HT1080 (cell line): ENCODE data around the gene TMEM238L. TPM values are rescaled to one million over a fixed set of nuclear protein-coding genes. Genes with fewer than 3 reads are reported as not detected.
A peak's percentile ranks its signal among the peaks of the same experiment; 100 is the strongest.

Source experiments
- DNase-seq: peaks from one replicate; pipeline ENCODE4 v3.0.0-alpha.2; 2015; ENCODE audit warnings: low read depth
- total RNA-seq: library from RNA; depleted of rRNA; stranded (reverse); fragments of >200 nt; shearing (Covaris generic); gene quantifications from 2 replicates; pipeline ENCODE4 v1.2.3, GENCODE V29; 2014

The TMEM238L gene
- total RNA-seq, 1 experiment from 2014 or later: not detected

DNA sequence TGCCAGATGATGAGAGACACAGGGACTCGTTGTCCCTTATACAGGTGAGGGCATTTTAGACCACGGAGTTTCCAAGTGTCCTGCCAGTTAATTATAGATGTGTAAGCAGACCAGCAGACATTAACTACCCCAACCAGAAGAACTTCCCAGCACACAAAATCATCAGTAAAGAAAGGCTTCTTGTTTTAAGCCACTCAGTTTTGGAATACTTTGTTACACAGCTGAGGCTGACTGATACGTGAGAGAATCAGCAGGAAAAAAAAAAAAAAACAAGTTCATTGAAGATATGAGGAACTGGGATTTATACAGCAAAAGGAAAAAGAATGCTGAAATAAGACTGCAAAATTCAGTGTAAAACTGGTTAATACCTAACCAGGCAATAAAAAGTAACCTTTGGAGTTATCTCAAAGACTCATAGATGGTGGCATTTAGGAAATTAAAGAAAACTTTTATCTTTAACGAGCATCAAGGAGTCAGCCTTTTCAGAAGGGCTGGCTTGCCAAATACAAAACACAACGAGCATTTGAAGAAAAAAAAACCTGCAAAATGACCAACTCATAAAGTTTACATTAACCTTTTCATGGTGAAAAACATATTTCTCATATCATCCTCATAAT, 28.1 kb downstream of the TMEM238L start:
- DNase-seq: no peak

DNA sequence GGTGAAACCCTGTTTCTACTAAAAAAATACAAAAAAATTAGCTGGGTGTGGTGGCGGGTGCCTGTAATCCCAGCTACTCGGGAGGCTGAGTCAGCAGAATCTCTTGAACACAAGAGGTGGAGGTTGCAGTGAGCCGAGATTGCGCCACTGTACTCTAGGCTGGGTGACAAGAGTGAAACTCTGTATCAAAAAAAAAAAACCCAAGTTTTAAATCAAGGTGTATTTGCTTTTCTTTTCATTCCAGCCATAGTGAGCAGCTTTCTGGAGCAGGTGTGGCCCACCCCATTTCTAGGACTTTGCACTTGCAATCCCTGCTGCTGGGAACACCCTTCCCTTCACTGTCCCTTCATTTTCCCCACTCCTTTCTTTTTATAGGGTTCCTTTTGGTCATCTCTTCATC, 28.8 kb downstream of the TMEM238L start:
- no peak for DNase-seq

DNA sequence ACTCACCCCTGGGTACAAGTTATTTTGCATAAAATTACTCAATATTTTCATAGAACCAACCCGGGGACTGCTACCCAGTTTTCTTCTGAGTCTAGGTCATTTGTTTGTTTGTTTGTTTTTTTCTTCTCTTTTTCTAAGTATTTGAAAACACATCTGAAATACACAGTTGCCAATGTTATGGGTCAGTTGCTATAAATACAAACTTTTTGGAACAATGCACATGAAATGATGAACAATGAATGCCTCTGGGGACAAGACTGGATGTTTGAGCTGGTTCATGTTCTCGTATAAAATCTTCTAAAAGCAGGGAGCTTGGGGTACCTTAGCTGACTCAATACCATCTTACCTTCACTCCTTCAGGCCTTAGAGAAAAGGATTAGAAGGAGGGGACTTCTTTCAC, 30.5 kb downstream of the TMEM238L start:
- DNase-seq: no peak

DNA sequence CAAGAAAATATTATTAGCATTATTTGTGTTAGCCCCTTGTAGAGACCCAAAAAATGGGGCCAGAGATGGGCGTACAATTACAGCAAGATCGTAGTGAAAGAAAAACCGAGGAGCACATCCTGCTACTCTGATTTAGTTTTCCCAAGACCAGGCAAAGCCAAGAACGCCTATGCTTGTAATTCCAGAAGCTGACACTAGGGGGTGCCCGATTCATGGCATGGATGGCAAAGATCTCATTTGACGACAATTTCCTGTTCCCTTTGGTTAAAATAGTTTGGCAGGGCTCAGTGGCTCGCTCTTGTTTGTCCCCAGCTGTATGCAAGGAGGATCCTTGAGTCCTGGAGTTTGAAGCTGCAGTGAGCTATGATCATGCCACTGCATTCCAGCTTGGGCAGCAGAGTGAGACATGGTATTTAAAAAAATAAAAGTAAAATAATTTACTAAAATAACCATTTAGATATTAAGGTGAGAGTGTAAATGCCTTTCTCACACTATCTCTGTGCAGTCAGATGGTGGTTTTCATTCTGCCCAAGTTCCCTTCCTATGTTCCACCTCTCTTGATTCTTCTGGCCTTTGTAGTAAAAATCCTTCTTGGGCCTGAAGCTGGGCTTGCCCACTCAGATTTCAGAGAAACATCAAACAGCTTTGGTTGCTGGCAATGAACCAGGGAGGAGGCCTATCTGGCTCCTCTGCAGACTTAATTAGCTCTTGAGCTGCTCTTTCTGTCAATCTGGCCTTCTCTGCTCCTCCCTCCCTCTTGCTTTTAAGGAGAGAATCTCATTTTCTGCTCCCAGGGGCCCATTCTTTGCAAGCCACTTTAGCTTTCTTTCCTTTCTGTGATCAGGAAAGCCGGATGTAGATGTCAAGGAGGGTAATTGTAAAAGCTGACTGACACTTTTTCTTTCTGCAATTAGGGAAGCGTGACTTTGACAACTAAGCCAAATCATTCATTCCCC, 31.2 kb downstream of the TMEM238L start:
- DNase-seq: peak; percentile 53

DNA sequence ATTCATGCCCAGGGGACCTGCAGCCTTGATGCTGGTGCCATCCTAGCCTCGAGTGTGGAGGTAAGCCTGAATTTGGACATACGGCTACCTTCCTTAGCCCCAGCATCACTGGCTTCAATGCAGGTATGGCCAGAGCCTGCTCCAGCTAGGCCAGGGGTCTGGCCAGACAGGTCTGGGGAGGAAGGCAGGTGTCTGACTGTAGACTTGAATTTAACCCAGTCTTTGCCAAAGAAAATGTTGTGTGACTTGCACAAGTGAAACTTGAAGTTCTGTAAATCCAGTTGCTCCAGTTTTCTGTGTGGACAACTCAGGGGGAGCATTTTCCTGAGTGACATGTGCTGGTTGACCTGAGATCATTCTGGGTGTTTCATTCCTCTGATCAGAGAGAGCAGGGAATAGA, 32.8 kb downstream of the TMEM238L start:
- no peak for DNase-seq

DNA sequence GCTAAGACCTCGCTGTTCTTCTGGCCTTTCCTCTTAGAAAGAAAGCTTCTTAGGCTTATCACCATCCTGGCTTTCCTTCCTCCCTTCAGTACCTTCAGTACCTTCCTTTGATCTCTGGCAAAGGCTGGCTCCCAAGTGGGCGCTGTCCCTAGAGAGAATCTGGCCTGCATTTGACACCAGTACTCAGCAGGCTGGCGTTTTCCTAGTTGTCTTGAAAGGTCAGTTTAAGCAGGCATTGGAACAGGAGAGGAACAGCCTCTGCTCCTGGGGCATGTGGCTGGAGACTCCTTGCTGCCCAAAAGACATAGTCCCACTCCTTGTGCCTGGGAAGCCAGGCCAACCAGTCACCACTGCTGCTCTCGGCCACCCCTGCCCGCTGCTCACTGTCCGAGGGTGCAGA, 34.1 kb downstream of the TMEM238L start:
- no peak for DNase-seq

DNA sequence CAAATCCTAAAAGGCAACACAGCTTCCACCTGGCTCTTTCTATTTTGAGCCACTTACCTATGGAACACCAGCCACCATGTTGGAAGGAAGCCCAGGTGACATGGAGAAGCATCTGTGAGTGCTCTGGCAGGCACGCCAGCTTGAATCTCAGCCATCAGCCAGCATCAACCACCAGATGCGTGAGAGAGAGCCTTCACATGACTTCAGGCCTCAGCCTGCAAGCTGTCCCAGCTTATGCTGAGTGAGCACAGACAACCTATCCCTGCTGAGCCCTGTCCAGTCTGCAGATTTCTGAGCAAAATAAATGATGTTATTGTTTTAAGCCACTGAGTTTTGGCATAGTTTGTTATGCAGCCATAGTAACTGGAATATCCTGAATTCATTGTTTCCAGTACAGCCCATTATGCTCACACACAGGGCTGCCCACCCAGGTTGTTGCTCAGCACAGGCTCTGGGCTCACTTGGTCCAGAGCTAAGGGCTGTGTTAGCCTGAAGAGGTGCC, 35.1 kb downstream of the TMEM238L start:
- no peak for DNase-seq

DNA sequence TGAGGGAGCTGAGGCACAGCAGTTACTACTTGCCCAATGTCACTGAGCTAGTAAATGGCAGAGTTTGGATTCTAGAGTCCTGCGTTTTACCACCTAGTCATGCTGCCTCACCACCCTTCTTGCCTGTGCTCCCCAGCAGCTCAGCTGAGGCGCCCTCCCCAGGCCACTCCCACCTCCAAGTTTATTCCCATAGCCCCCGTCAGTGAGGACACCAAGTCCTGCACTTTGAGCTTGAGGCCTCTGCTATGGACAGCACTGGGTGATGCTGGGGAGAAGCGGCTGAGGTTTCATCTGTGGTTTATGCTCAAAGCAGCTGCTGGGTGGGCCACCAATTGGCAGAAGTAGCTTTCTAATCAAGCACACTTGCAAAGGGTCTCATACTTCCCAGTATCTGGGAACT, 36.7 kb downstream of the TMEM238L start:
- no peak for DNase-seq

DNA sequence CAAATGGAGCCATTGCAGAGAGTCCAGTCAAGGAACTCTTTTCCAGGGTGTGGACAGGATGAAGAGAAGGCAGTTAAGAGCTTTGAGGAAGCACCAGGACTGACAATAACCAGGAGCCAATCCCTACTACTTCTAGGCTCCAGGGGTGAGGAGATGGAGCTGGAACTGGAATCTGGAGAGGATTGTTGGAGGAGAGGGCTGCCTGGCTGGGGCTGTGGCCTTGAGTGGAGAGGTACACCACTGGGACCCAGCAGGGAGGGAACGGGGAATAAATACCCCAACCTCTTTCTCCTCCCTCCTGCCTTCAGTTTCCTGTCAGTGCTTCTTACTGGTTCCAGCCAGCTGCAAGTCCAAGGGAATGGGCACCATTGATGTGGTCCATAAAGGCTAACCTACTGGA, 41.9 kb downstream of the TMEM238L start:
- no peak for DNase-seq

DNA sequence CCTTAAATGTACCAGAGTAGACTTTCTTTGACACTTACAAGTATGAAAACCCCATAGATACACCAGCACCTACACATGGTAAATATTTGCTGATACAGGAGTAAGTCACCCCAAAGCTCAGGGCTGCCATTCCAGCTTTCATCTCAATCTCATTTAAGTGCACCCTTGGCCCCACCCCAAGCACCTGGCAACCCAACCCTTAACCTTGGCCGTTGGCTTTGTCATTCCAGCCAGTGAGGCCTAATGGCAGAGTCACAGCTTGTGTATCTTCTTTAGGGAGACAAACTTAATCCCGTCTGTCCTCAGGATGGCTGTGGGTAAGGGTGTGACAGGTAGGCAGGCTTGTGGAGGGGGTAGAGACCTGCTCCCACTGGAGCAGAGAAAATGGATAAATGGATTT, 42.6 kb downstream of the TMEM238L start:
- DNase-seq: no peak

DNA sequence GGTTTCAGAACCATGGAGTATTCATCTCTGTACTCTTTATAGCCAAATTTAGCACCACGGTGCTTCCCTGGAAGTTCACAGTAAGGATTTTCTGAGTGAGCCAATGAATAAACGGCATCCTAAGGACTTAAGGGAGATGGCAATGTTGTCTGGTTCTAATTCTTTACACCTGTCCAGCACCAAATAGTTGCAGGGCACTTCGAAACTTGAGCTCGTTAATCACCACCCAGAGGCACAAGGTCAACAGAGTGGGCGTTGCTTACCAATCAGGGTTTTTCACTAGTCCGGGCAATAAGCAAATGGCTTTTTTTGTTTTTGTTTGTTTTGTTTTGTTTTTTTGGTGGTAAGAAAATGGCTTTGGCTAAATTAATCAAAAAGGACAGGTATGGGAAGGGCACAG, 45.8 kb downstream of the TMEM238L start:
- DNase-seq: no peak

DNA sequence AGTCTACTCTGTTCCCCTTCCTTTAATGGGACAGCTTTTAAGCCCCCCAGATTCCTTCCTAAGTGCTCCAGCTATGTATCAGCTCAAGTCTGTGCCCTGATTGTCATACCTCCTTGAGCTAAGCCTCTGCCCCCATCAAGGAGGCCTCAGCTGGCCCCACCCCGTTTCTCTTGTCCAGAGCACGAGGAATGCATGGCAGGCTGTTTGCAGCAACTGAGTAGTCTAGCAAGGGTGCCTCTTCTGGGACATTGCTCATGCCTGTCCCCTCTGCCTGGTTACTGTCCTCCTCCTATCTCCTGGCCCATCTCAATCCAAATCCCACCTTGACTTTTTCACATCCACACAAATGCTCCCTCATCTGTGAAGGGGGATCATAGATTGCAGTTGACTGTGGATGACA, 46.3 kb downstream of the TMEM238L start:
- DNase-seq: no peak

DNA sequence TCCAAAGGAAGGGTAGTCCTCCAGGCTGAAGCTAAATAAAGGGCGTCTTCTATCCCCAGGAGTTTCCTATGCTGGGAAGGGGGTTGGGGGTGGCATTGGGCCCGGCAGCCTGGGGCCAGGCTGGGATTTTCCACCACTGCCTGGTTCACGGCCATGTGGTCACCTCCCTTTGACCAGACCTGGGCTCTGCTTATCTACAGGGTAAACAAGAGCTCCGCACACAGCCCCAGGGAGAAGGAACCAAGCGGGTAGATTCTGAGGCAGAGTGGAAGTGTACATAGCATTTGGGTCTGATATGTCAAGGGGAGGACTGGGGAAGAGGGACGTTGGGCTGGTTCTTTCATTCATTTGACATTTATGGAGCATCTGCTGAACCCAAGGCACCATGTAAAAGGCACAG, 46.8 kb downstream of the TMEM238L start:
- no peak for DNase-seq

DNA sequence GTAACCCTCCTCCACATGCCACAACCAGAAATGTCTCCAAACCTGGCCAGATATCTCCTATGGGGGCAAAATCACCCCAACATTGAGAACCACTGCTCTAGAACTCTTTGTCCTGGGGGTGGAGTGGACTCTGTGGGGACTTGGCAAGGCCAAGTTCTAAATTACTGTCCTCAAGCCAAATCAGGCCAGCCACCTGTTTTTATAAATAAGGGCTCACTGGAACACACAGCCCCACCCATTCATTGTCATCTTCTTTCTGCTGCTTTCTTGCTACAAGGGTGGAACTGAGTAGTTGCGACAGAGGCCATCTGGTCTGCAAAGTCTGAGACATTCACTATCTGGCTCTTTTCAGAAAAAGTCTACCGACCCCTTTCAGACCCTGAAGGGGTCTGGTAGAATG, 47.3 kb downstream of the TMEM238L start:
- no peak for DNase-seq

DNA sequence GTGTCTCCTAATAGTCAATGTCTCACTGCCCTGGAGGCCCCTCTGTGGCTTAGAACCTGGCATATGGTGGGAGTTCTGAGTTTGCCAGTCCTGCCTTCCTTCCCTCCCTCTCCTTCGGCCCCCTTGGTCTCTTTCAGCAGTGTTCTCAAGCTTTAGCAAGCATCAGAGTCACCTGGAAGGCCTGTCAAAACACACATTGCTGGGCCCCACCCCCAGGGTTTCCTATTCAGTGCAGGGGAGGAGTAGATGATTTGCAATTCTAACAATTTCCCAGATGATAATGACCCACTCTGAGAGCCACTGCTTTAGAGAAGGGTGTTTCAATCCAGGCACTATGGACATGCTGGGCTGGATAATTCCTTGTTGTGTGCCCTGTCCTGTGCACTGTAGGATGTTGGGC, 47.7 kb downstream of the TMEM238L start:
- DNase-seq: no peak

DNA sequence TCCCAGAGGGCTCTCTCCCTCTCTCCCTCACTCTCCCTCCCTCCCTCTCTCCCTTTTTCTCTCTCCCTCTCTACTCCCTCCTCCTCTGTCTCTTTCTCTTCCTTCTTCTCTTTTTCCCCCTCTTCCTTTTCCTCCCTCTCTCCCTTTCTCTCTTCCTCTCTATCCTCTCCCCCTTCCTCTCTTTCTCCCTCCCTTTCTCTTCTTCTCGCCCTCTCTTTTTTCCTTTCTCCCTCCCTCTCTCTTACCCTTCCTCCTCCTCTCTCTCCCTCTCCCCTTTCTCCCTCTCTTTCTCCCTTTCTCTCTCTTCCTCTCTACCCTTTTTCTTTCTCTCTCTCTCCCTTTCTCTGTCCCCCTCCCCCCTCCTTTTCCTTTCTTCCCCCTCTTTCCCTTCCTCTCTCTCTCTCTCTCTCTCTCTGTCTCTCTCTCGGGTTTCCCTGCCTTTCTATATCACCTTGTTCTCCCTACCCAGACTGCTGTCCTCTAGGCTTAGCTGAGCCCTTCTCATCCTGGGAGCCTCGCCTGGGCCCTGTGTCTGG, 48.2 kb downstream of the TMEM238L start:
- no peak for DNase-seq

DNA sequence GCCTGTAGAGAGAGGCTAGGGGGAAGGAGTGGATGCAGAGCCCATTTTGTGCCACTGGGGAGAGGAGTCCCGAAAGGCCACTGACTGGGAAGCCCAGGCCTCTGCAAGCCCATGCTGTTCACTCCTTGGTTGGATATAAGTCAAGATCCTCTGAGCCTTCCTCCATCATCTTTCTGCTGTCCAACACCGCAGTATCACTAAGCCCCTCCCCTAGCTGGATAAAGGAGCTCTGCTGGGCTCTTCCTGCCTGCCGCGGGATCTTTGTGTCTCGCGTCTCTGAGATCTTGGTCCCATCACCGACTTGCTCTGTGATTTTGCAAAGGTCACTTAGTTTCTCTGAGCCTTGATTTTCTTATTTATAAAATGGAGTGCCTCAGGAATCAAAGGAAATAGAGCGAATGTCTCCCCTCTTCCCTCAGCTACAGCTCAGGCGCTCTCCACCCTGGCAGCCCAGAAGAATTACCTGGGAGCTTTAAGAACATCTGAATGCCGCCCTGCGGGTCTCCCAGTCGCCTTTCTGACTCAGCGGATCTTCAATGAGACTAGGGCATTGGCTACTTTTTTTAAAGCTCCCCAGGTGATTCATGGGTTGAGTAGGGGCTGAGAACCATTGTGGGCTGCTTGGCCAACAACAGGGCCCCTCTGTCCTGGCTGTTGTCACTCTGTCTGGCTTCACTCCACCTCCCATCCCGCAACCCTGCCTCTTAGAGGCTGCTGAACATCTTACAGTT, 48.9 kb downstream of the TMEM238L start:
- DNase-seq: no peak

DNA sequence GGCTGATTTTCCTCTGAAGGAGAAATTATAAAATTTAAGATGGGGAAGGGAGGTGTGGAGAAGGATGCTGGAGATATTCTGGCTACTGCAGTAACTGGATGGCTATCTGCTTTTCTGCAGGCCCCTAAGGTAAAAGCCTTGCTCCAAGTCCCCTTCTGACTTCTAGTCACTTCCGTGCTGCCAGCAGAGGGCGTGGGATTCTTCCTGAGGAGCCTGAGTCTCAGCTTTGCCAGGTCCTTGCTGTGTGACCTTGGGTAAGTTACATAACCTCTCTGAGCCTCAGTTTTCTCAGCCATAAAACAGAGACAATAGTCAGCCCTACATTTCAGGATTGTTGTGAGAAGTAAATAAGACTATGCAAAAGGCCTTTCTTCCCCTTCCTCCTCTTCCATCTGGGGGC, 49.8 kb downstream of the TMEM238L start:
- no peak for DNase-seq

DNA sequence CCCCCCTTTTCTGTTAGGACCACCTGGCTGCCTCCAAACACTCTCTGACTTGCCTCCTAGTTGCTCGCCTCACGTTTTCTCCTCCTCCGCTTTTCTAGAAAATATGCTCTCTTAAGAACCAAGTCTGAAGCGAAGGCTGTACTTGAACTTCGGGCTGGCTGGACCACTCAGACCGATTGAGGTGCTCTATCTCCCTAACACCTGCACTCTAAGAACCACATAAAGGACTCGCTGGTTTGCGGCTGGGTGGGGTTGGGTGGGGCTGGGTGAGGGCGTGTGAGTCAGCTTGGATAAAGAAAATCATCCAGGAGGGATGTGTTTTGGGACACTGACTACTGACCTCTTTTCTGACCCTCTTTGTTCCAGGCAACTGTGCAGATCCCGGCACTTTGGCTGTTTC, 51.2 kb downstream of the TMEM238L start:
- DNase-seq: no peak

DNA sequence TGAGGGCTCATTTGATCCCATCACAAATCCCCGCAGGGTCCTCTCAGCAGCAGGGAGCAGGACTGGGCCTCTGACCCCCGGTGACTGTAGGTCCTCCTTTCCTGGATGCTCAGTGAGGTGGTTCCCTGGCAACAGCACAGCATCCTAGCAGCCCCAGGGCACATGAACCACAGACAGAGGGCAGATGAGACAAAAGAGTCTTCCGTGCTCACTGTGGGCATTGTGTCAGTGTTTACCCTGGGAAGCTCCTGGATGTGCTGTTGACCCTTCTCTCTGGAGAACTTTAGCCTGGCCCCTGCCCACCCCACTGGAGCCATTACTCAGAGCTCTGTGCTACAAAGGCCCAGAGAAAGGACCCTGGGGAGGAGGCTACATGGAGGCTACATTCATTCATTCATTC, 52.3 kb downstream of the TMEM238L start:
- no peak for DNase-seq

DNA sequence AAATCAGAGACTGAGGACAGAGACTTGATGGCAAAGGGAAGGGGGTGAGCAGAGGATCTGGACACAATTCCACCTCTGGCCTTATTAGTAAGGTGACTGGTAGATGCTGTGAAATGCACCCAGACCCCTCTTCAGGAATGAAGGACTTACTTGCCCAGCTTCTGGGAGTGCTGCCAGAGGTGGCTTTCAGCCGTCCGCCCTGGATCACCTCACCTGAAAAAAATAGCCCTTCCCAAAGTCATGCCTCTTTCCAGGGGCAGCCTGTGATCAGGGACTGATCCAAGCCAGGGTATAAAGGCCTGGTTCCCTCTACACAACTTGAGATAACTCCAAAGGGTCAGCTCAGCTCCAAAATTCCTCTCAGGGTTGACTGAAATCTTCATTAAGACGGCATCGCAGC, 53.7 kb downstream of the TMEM238L start:
- DNase-seq: no peak
